GM23338 (cell line): ENCODE measurements around the gene ULBP2. TPM values are rescaled to one million over a fixed set of nuclear protein-coding genes. Genes with fewer than 3 reads are reported as not detected.

ENCODE experiments used
- ATAC-seq: fragments of 200-7000 bp; cut with Tn5 transposase; 3 replicates; pipeline ENCODE4 v1.9.1; 2020
- DNase-seq: peaks from one replicate; pipeline ENCODE4 v3.0.0-alpha.2; 2015; ENCODE audit warnings: low spot score
- H2AFZ ChIP-seq: fragments of 200-600 bp; sonication (generic); 2 replicates; pipeline ENCODE4 v1.8.0; 2016; ENCODE audit warnings: antibody characterized with exemption, mild to moderate bottlenecking, moderate library complexity
- H3F3A ChIP-seq: fragments of 200-600 bp; sonication (generic); replicated peaks from 2 replicates; pipeline ENCODE4 v1.8.0; 2017; ENCODE audit warnings: antibody characterized with exemption, mixed run types, low read depth
- H3K27ac ChIP-seq: fragments of 200-600 bp; sonication (generic); 2 replicates; pipeline ENCODE4 v1.6.1; 2016; ENCODE audit warnings: low read depth
- H3K27me3 ChIP-seq: fragments of 200-600 bp; sonication (generic); 2 replicates; pipeline ENCODE4 v1.8.0; 2016; ENCODE audit warnings: mild to moderate bottlenecking, mixed run types, moderate library complexity; ENCODE audit not compliant: insufficient read depth
- H3K36me3 ChIP-seq: fragments of 200-600 bp; sonication (generic); 2 replicates; pipeline ENCODE4 v1.8.0; 2016; ENCODE audit warnings: mild to moderate bottlenecking; ENCODE audit not compliant: insufficient read depth
- H3K4me1 ChIP-seq: fragments of 200-600 bp; sonication (generic); 2 replicates; pipeline ENCODE4 v1.8.0; 2016; ENCODE audit warnings: mild to moderate bottlenecking, moderate library complexity; ENCODE audit not compliant: insufficient read depth
- H3K4me2 ChIP-seq: fragments of 200-600 bp; sonication (generic); 2 replicates; pipeline ENCODE4 v1.7.1; 2017; ENCODE audit warnings: mixed run types
- H3K4me3 ChIP-seq: fragments of 200-600 bp; sonication (generic); 2 replicates; pipeline ENCODE4 v1.6.1; 2016; ENCODE audit warnings: mixed run types
- H3K79me2 ChIP-seq: fragments of 200-600 bp; sonication (generic); replicated peaks from 2 replicates; pipeline ENCODE4 v1.8.0; 2017; ENCODE audit warnings: mild to moderate bottlenecking; ENCODE audit not compliant: insufficient read depth
- H3K9me2 ChIP-seq: fragments of 200-600 bp; sonication (generic); 2 replicates; pipeline ENCODE4 v1.8.0; 2017; ENCODE audit not compliant: insufficient read depth
- H4K20me1 ChIP-seq: fragments of 200-600 bp; sonication (generic); replicated peaks from 2 replicates; pipeline ENCODE4 v1.8.0; 2017; ENCODE audit warnings: mild to moderate bottlenecking; ENCODE audit not compliant: insufficient read depth
- H3K27ac Mint-ChIP-seq: 2 replicates; pipeline ENCODE4 v1.8.0; 2020; ENCODE audit warnings: inconsistent platforms, mild to moderate bottlenecking, moderate library complexity, mixed read lengths
- H3K27me3 Mint-ChIP-seq: 3 replicates; pipeline ENCODE4 v1.8.0; 2022; ENCODE audit warnings: low read depth, mild to moderate bottlenecking, moderate library complexity, mixed read lengths, inconsistent platforms; ENCODE audit not compliant: insufficient read depth, poor library complexity
- H3K36me3 Mint-ChIP-seq: 3 replicates; pipeline ENCODE4 v1.8.0; 2021; ENCODE audit warnings: low read depth, mild to moderate bottlenecking, inconsistent platforms, moderate library complexity, mixed read lengths
- H3K4me1 Mint-ChIP-seq: 3 replicates; pipeline ENCODE4 v1.8.0; 2020; ENCODE audit warnings: mild to moderate bottlenecking, inconsistent platforms, mixed read lengths
- H3K4me3 Mint-ChIP-seq: 3 replicates; pipeline ENCODE4 v1.8.0; 2021; ENCODE audit warnings: moderate library complexity, mild to moderate bottlenecking, inconsistent platforms, mixed read lengths
- H3K9me3 Mint-ChIP-seq: 3 replicates; pipeline ENCODE4 v1.8.0; 2020; ENCODE audit warnings: moderate library complexity, mild to moderate bottlenecking, inconsistent platforms, mixed read lengths
- CREB1 ChIP-seq: fragments of 250-450 bp; sonication (Bioruptor Pico); IDR thresholded peaks from 2 replicates; pipeline ENCODE4 v1.5.0; 2020; ENCODE audit warnings: low read depth, mild to moderate bottlenecking, moderate library complexity
- CTCF ChIP-seq, 2 experiments: fragments of 200-600 bp in 1 of 2; sonication (generic) in 1 of 2; conservative IDR thresholded peaks; 2 replicates each; pipeline versions ENCODE4 v1.5.1 to v1.6.1; 2016 to 2017; ENCODE audit warnings: antibody characterized with exemption in 2 of 2, low read depth in 2 of 2, mild to moderate bottlenecking in 2 of 2, moderate library complexity in 1 of 2
- ETS1 ChIP-seq: IDR thresholded peaks from 2 replicates; pipeline ENCODE4 v1.6.1; 2016; ENCODE audit warnings: antibody characterized with exemption
- EZH2 ChIP-seq: fragments of 200-600 bp; sonication (generic); IDR thresholded peaks from one replicate; pipeline ENCODE4 v1.8.0; 2017; ENCODE audit warnings: antibody characterized with exemption, mild to moderate bottlenecking, low read depth; ENCODE audit not compliant: unreplicated experiment
- EZH2phosphoT487 ChIP-seq: fragments of 200-600 bp; sonication (generic); IDR thresholded peaks from one replicate; pipeline ENCODE4 v1.8.1; 2018; ENCODE audit warnings: antibody characterized with exemption; ENCODE audit not compliant: unreplicated experiment
- JUNB ChIP-seq: IDR thresholded peaks from one replicate; pipeline ENCODE4 v1.6.1; 2016; ENCODE audit warnings: antibody characterized with exemption; ENCODE audit not compliant: unreplicated experiment
- NANOG ChIP-seq: IDR thresholded peaks from 2 replicates; pipeline ENCODE4 v1.6.1; 2016; ENCODE audit warnings: antibody characterized with exemption, borderline replicate concordance
- POLR2AphosphoS5 ChIP-seq: IDR thresholded peaks from 2 replicates; pipeline ENCODE4 v1.6.1; 2016; ENCODE audit warnings: antibody characterized with exemption, low read depth
- REST ChIP-seq: IDR thresholded peaks from one replicate; pipeline ENCODE4 v1.6.1; 2018; ENCODE audit warnings: antibody characterized with exemption; ENCODE audit not compliant: unreplicated experiment
- STAT1 ChIP-seq: IDR thresholded peaks from one replicate; pipeline ENCODE4 v1.6.1; 2016; ENCODE audit warnings: antibody characterized with exemption; ENCODE audit not compliant: unreplicated experiment
- ZNF114 ChIP-seq: fragments of 250-450 bp; sonication (Bioruptor Pico); IDR thresholded peaks from 2 replicates; pipeline ENCODE4 v1.5.0; 2020; ENCODE audit warnings: mild to moderate bottlenecking, moderate library complexity
- ZNF331 ChIP-seq: fragments of 250-450 bp; sonication (Bioruptor Pico); IDR thresholded peaks from 2 replicates; pipeline ENCODE4 v1.5.0; 2020; ENCODE audit warnings: low read depth, mild to moderate bottlenecking, moderate library complexity
- ZNF462 ChIP-seq: fragments of 250-450 bp; sonication (Bioruptor Pico); IDR thresholded peaks from 2 replicates; pipeline ENCODE4 v1.5.0; 2020; ENCODE audit warnings: mild to moderate bottlenecking, moderate library complexity
- polyA plus RNA-seq: library from polyadenylated mRNA; unstranded; fragments of >200 nt; fragmentation: Nextera tagmentation; extraction: Ambion mirVana; gene quantifications from 2 replicates; pipeline ENCODE4 v1.2.1, GENCODE V29; 2016
- total RNA-seq: library from RNA; depleted of rRNA; stranded (reverse); fragments of >200 nt; shearing (Covaris generic); gene quantifications from 2 replicates; pipeline ENCODE4 v1.2.3, GENCODE V29; 2014

Gene ULBP2
- total and polyA plus RNA-seq, 2 experiments from 2014 or later, result not detected

GRCh38 chr6:149901444-149902140, 40.2 kb upstream of the ULBP2 start:
- Histone ChIP-seq H3K9me2 (no peaks in the 10 kb centered on the region), H3K27me3 (no peaks in the 10 kb centered on the region), H3K4me3 (no peak overlapping the region), H3K36me3 (no peaks in the 10 kb centered on the region), H3K79me2 (no peaks in the 10 kb centered on the region), H4K20me1 (no peaks in the 10 kb centered on the region), H3K27ac (no peak overlapping the region), H2AFZ (no peak overlapping the region; the same call in 1 of the 2 replicates), H3F3A (no peaks in the 10 kb centered on the region), H3K4me2 (no peak overlapping the region), H3K4me1 (no peaks in the 10 kb centered on the region)
- DNase-seq (no peak), ATAC-seq (no peak)
- Mint-ChIP-seq H3K36me3 (no peaks in the 10 kb centered on the region), H3K4me1 (no peaks in the 10 kb centered on the region; the same call in 2 of the 3 replicates), H3K9me3 (no peaks in the 10 kb centered on the region; the same call in 2 of the 3 replicates), H3K27me3 (peaks cover 18% of the 10 kb centered on the region), H3K4me3 (no peak overlapping the region), H3K27ac (no peak overlapping the region)
- TF ChIP-seq POLR2AphosphoS5 (no peak), EZH2 (no peak), ZNF331 (CRISPR knock-in tag) (no peak), ETS1 (no peak), CTCF (conservative IDR thresholded peaks at IDR 0.05; ENCODE audit: low read depth in 2 of 2) (no peak), ZNF114 (CRISPR knock-in tag) (no peak), ZNF462 (CRISPR knock-in tag) (no peak), REST (no peak), EZH2phosphoT487 (no peak), NANOG (no peak), CREB1 (CRISPR knock-in tag) (no peak), STAT1 (no peak), JUNB (no peak)
